SHP77 (cell line): ENCODE measurements around the gene ZNF195.
"Not testable (repeated sequence)": the region's sequence is repeated elsewhere in the genome, so short reads cannot be mapped to it uniquely, and the experiment has no call there.

Experiments
- DNase-seq, 2 experiments: peaks; one replicate each; lab custom pipeline; 2025; lab: John Stamatoyannopoulos, UW

ZNF195 gene

GRCh38 chr11:3402181-3402860 lies 23.4 kb upstream of the ZNF195 start:
- not testable (repeated sequence) for DNase-seq

DNA sequence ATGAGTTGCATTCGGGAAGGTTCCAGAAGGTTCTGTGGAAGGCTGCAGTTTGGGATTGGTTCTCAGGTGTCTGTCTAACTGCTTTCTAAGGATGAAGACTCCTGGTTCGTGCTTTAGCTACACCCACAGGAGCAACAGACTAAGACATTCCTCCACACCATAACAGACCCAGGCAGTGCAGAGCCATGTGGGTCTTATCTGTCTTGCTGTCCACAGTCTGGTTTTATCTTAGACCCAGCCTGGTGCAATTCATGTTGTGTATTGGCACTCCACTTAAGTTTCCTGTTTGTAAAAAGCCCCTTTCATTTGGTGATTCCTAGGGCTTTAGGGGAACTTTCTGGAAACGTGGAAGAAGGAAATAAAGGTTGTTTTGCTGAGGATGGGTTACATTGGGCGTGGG lies 22.1 kb upstream of the ZNF195 start:
- DNase-seq, result not testable (repeated sequence)

DNA sequence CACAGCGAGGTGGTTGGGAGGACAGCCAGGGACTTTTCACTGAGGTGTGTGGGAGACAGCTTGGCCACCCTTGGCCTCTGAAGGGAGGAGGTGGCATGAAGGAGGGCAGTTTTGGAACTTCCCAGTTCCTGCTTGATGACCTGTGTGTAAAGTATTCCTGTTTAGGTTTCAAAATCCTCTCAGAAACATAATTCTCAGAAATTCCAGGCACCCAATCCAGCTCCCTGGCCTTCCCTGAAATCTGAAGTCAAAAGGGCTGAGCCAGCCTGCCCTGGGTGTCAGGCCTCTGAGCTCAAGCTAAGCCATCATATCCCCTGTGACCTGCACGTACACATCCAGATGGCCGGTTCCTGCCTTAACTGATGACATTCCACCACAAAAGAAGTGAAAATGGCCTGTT lies 19.6 kb upstream of the ZNF195 start:
- not testable (repeated sequence) for DNase-seq

DNA sequence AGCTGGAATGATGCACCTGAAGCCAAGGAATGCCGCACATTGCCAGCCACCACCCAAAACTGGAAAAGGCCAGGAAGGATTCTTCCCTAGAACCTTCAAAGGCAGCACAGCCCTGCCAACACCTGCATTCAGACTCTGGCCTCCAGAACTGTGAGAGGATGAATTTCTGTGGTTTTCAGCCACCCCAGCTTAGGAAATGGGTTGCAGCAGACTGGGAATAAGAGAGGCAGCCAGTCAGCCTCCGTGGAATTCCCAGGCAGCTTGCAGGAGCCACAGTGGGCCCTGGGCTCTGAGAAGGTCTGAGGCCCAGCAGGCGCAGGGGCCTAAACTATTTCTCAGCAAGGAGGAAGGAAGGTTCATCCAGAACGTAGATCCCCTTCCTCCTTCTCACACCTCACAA lies 19.2 kb upstream of the ZNF195 start:
- DNase-seq, result not testable (repeated sequence)

DNA sequence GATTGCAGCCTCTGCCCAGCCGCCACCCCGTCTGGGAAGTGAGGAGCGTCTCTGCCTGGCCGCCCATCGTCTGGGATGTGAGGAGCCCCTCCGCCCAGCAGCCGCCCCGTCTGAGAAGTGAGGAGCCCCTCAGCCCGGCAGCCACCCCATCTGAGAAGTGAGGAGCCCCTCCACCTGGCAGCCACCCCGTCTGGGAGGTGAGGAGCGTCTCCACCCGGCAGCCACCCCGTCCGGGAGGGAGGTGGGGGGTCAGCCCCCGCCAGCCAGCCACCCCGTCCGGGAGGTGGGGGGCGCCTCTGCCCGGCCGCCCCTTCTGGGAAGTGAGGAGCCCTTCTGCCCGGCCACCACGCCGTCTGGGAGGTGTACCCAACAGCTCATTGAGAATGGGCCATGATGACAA lies 18.3 kb upstream of the ZNF195 start:
- not testable (repeated sequence) for DNase-seq

DNA sequence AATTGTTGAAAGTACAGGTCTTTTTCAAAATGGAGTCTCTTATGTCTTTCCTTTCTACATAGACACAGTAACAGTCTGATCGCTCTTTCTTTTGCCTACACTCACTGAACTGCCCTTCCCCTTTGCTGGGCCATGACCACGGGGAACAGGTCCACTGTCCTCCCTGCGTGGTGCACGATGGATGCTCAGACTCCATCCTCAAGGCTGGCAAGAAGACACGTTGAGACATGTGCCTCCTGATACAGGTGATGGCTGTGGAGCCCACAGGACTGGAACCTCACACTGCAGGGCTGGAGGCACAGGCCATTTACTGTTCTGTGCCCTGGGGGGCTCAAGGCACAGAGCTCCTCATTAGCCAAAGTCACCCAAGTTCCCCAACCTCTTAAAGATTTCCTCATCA lies 16.5 kb upstream of the ZNF195 start:
- not testable (repeated sequence) for DNase-seq

GRCh38 chr11:3394956-3395355 lies 16.0 kb upstream of the ZNF195 start:
- DNase-seq, result not testable (repeated sequence)

- not testable (repeated sequence) for DNase-seq
These were observed 14.5 kb upstream of the ZNF195 start for GRCh38 chr11:3393450-3393849.

DNA sequence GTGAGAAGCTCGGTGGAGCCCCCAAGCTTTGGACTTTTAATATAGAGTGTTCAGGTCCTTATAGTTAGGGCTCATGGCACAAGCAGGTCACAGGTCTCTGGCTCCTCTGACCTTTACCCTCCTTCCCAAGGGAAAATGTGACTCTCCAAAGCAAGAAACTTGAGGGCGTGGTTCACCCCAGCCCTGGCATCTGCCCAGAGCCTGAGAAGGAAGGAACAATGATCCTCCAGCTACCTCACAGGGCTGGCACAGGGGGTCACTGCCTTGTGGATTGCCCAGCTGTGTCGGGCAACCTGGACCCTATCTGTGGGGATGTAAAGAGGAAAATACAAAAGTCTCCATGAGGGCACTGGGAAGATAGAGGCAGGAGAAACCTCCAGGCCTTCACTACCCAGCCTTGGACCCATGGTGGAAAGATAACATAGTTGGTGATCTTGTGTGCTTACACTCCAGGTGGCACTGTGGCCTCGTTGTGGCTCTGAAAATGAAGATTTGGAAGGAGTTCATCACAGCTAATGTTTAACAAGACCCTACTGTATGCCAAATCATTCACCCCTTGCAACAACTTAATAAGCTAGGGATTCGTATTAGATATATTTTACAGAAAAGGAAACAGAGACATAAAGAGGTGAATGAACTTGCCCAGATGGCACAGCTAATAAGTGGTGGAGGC lies 3.8 kb upstream of the ZNF195 start:
- DNase-seq, result no peak

DNA sequence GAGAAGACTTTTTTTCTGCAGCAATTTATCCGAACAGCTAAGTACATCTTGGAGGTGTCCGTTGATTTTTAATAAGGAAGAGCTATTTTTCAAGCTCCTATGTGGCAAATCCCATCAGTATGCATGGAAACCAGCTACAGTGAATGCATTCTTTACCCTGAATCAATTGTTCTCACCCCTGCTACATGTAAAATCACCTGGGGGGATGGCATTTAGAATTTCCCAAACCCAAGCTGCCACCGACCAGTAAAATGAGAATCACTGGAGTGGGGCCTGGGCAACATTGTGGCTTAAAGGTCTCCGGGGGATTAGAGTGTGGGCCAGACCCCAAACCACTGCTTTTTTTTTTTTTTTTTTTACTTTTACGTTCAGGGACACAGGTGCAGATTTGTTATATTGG lies 2.8 kb upstream of the ZNF195 start:
- DNase-seq, result no peak

- no peak for DNase-seq
These were observed 2.0 kb upstream of the ZNF195 start for GRCh38 chr11:3380706-3381545.

GRCh38 chr11:3375552-3375951 lies 3.4 kb downstream of the ZNF195 start:
- DNase-seq, result no peak

DNA sequence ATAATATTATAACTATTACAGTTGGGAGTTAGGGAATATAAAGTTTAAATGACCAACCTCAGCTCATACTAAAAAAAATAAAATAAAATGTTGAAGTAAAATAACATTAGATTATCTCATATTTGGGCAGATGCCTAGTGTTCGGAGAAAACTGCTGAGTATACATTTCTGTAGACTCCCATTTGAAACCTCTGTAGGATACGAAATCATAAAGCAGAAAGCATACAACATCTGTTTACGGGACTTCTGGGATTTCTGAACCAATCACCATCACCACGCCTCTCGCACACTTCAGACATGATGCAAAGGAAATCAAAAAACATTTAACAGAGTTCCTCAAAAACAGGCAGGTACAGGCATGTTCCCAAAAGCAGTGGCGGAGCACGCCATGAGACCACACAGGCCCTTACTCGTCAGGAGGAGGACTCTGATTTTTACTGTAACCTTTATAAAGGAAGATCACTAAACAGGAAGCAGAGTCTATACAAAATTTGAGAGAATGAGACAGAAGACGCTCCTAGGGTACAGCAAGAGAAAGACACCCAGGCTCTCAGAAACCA lies 8.6 kb downstream of the ZNF195 start:
- no peak for DNase-seq

DNA sequence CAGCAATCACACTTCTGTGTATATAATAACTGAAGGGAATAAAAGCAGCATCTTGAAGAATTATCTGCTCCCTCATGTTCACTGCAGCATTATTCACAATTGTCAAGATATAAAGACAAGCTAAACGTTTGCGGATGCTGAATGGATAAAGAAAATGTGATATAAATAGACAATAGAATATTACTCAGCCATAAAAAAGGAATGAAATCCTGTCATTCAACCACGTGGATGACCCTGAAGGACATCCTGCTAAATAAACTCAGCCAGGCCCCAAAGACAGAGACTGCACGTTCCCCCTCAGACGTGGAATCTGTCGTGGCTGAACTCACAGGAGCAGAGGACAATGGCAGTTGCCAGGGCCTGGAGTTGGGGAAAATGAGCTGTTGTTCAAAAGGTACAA lies 9.6 kb downstream of the ZNF195 start:
- DNase-seq, result no peak

- no peak for DNase-seq
These were observed 10.7 kb downstream of the ZNF195 start for GRCh38 chr11:3368199-3368598.

DNA sequence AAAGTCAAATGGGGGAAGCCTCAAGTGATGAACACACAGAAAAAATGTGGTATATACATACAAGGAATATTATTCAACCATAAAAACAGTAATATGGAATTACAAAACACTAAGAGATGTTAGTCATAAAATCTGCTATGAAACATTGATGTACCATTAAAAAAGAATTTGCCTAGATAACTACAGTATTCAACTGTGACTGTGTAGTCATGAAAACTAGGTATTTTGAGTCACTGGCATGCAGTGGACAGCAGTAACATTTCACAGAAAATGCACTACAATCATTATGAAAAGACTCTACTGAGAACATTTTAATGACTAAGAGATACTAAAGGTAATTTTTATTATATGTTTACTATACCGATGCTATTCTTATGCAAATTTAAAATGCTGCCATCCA lies 11.7 kb downstream of the ZNF195 start:
- no peak for DNase-seq

DNA sequence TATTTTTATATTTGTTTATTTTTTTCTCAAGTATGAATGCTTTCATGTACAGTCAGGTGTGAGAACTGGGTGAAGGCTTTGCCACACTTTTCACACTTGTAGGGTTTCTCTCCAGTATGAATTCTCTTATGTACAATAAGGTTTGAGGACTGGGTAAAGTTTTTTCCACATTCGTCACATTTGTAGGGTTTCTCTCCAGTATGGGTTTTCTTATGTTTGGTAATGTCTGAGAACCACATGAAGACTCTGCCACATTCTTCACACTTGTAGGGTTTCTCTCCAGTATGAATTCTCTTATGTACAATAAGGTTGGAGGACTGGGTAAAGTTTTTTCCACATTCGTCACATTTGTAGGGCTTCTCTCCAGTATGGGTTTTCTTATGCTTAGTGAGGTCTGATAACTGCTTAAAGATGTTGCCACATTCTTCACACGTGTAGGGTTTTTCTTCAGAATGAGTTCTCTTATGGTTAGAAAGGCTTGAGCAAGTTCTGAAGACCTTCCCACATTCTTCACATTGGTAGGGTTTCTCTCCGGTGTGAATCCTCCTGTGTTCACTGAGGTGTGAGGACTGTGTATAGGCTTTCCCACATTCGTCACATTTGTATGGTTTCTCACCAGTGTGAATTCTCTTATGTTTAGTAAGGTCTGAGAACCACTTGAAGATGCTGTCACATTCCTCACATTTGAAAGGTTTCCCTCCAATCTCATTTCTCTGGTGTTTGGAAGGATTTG lies 19.7 kb downstream of the ZNF195 start:
- DNase-seq, result no peak

DNA sequence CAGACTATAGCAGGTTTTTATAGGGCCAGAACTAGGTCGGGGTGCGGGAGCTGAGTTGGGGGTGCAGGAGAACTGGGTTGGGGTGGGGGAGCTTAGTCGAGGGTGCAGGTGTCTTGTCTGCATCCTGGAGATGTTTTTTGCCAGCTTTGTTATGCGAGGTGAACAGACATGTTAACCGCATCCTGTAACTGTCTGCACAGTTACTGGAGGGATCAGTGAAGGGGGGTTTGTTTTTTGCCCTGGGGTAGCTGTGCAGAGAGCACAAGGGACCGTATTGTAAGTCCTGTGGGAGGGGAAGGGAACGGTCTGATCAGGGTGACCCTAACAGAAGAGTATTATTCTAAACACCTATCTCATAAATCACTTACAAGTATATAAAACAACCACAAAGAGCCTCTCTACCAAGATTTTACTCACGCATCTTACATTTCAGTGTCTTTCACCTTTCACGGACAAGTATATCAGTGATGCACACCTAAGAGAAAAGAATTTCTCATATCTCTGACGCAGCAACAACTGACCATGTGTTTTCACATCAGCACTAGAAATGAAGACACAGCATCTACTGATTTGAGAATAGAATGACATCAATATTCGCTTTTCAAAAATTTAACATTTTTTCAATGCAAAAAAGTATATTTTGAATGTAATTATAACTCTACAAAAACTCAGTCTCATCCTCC lies 20.8 kb downstream of the ZNF195 start:
- DNase-seq, result no peak

GRCh38 chr11:3357302-3357701 lies 21.6 kb downstream of the ZNF195 start:
- no peak for DNase-seq

GRCh38 chr11:3356858-3357257 lies 22.1 kb downstream of the ZNF195 start:
- no peak for DNase-seq

GRCh38 chr11:3353066-3353465 lies 25.9 kb downstream of the ZNF195 start:
- no peak for DNase-seq
